ENCODE measurements around the gene DYNLT1.
"Not testable (repeated sequence)": the region's sequence is repeated elsewhere in the genome, so short reads cannot be mapped to it uniquely, and the experiment has no call there.

DYNLT1 gene

GRCh38 chr6:158644231-158645063 is at the start of gene DYNLT1:
TSS of gene DYNLT1 (minus strand) at chr6:158644743. CDS start at chr6:158644708, 35 bp downstream.
- peak; percentile 79 for DNase-seq

- DNase-seq = no peak
These were observed 44.3 kb upstream of the DYNLT1 start for GRCh38 chr6:158688860-158689259.

GRCh38 chr6:158687506-158687905 is 43.0 kb upstream of the DYNLT1 start:
- no peak for DNase-seq

- DNase-seq = no peak
These were observed 42.3 kb upstream of the DYNLT1 start for GRCh38 chr6:158686791-158687381.

GRCh38 chr6:158686311-158686710 is 41.8 kb upstream of the DYNLT1 start:
- no peak for DNase-seq

- no peak for DNase-seq
These were observed 40.3 kb upstream of the DYNLT1 start for GRCh38 chr6:158684745-158685324.

GRCh38 chr6:158684311-158684710 is 39.8 kb upstream of the DYNLT1 start:
- no peak for DNase-seq

- no peak for DNase-seq
These were observed 35.9 kb upstream of the DYNLT1 start for GRCh38 chr6:158680481-158680880.

GRCh38 chr6:158680015-158680414 is 35.5 kb upstream of the DYNLT1 start:
- no peak for DNase-seq

- no peak for DNase-seq
These were observed 33.5 kb upstream of the DYNLT1 start for GRCh38 chr6:158677906-158678578.

- DNase-seq = not testable (repeated sequence)
These were observed 32.6 kb upstream of the DYNLT1 start for GRCh38 chr6:158677094-158677493.

GRCh38 chr6:158674342-158675131 is 30.0 kb upstream of the DYNLT1 start:
- no peak for DNase-seq

- DNase-seq = no peak
These were observed 28.2 kb upstream of the DYNLT1 start for GRCh38 chr6:158672726-158673125.

GRCh38 chr6:158672119-158672518 is 27.6 kb upstream of the DYNLT1 start:
- not testable (repeated sequence) for DNase-seq

- DNase-seq = no peak
These were observed 24.8 kb upstream of the DYNLT1 start for GRCh38 chr6:158669145-158670035.

- DNase-seq = no peak
These were observed 24.2 kb upstream of the DYNLT1 start for GRCh38 chr6:158668707-158669103.

- DNase-seq = no peak
These were observed 22.9 kb upstream of the DYNLT1 start for GRCh38 chr6:158667360-158667981.

GRCh38 chr6:158666628-158667359 is 22.3 kb upstream of the DYNLT1 start:
- no peak for DNase-seq

- no peak for DNase-seq
These were observed 20.8 kb upstream of the DYNLT1 start for GRCh38 chr6:158665332-158665731.

GRCh38 chr6:158663625-158664165 is 19.2 kb upstream of the DYNLT1 start:
- no peak for DNase-seq
